Activated naive CD4-positive, alpha-beta T cell treated with anti-CD3 and anti-CD28 coated beads, Interleukin-2, amount 50 U/mL, for 72 hours (primary cell): Measurements from ENCODE around the gene DPP6. TPM values are rescaled to one million over a fixed set of nuclear protein-coding genes. Genes with fewer than 3 reads are reported as not detected.

Experiments
- ATAC-seq, 2 donors: fragments of 150-1000 bp; cut with Tn5 transposase; 2 replicates each; pipeline ENCODE4 v1.10.0; 2021; ENCODE audit warnings: mild to moderate bottlenecking in 2 of 2, moderate library complexity in 2 of 2
- DNase-seq, 2 donors: peaks; one replicate each; pipeline ENCODE4 v3.0.0; 2021 to 2022; ENCODE audit warnings: low spot score in 2 of 2
- H3K27ac Mint-ChIP-seq, 2 donors: one replicate each; pipeline ENCODE4 v1.8.0; 2022; ENCODE audit warnings: mild to moderate bottlenecking in 2 of 2, mixed read lengths in 2 of 2
- H3K36me3 Mint-ChIP-seq, 2 donors: one replicate each; pipeline ENCODE4 v1.8.0; 2022; ENCODE audit warnings: mixed read lengths in 2 of 2
- H3K9me3 Mint-ChIP-seq, 2 donors: one replicate each; pipeline ENCODE4 v1.8.0; 2022; ENCODE audit warnings: mixed read lengths in 2 of 2
- total RNA-seq, 2 donors: library from RNA; stranded (reverse); gene quantifications; one replicate each; pipeline ENCODE4 v1.2.3, GENCODE V29; 2022

The DPP6 gene
- total RNA-seq, 2 donors from 2014 or later = not detected

- DNase-seq (no peak), ATAC-seq (no peak)
- peaks cover 0 to 4% of the 10 kb centered on the region in 2 donors for H3K36me3 Mint-ChIP-seq
- H3K9me3 Mint-ChIP-seq = peaks cover 26 to 29% of the 10 kb centered on the region in 2 donors
- H3K27ac Mint-ChIP-seq = no peak overlapping the region
Observed at GRCh38 chr7:154633641-154634040, 581.4 kb downstream of the DPP6 start.

GRCh38 chr7:154638286-154638685, 586.1 kb downstream of the DPP6 start:
- ATAC-seq (no peak), DNase-seq (no peak)
- peaks cover 11 to 12% of the 10 kb centered on the region in 2 donors for H3K9me3 Mint-ChIP-seq
- no peaks in the 10 kb centered on the region for H3K36me3 Mint-ChIP-seq
- no peak overlapping the region for H3K27ac Mint-ChIP-seq

GRCh38 chr7:154640266-154640865, 588.2 kb downstream of the DPP6 start:
- ATAC-seq (no peak), DNase-seq (no peak)
- no peak overlapping the region for H3K27ac Mint-ChIP-seq
- H3K9me3 Mint-ChIP-seq = peaks cover 5% of the 10 kb centered on the region in 2 donors
- H3K36me3 Mint-ChIP-seq = no peaks in the 10 kb centered on the region

- Mint-ChIP-seq H3K27ac (no peak overlapping the region), H3K9me3 (peaks cover 5% of the 10 kb centered on the region in 2 donors), H3K36me3 (no peaks in the 10 kb centered on the region)
- no peak for ATAC-seq
- DNase-seq = no peak
Observed at GRCh38 chr7:154640917-154641316, 588.7 kb downstream of the DPP6 start.

- H3K36me3 Mint-ChIP-seq = no peaks in the 10 kb centered on the region
- DNase-seq (no peak), ATAC-seq (no peak)
- H3K9me3 Mint-ChIP-seq = peaks cover under 1 to 9% of the 10 kb centered on the region in 2 donors
- no peak overlapping the region for H3K27ac Mint-ChIP-seq
Observed at GRCh38 chr7:154644366-154644765, 592.2 kb downstream of the DPP6 start.

GRCh38 chr7:154646126-154647013, 594.2 kb downstream of the DPP6 start:
- Mint-ChIP-seq H3K9me3 (peaks cover 5 to 16% of the 10 kb centered on the region in 2 donors), H3K27ac (no peak overlapping the region), H3K36me3 (no peaks in the 10 kb centered on the region)
- DNase-seq (no peak), ATAC-seq (no peak)

GRCh38 chr7:154647625-154648024, 595.4 kb downstream of the DPP6 start:
- Mint-ChIP-seq H3K36me3 (no peaks in the 10 kb centered on the region), H3K9me3 (peaks cover 5 to 20% of the 10 kb centered on the region in 2 donors), H3K27ac (no peak overlapping the region)
- ATAC-seq (no peak), DNase-seq (no peak)

GRCh38 chr7:154649015-154649414, 596.8 kb downstream of the DPP6 start:
- H3K27ac Mint-ChIP-seq = no peak overlapping the region
- no peaks in the 10 kb centered on the region for H3K36me3 Mint-ChIP-seq
- peaks cover 5 to 20% of the 10 kb centered on the region in 2 donors for H3K9me3 Mint-ChIP-seq
- ATAC-seq (no peak), DNase-seq (no peak)

- no peak for DNase-seq
- H3K9me3 Mint-ChIP-seq = peaks cover 5 to 20% of the 10 kb centered on the region in 2 donors
- H3K27ac Mint-ChIP-seq = no peak overlapping the region
- ATAC-seq = no peak
- H3K36me3 Mint-ChIP-seq = no peaks in the 10 kb centered on the region
Observed at GRCh38 chr7:154649434-154649833, 597.2 kb downstream of the DPP6 start.

GRCh38 chr7:154650275-154650674, 598.1 kb downstream of the DPP6 start:
- no peak for ATAC-seq
- Mint-ChIP-seq H3K9me3 (peaks cover 5 to 20% of the 10 kb centered on the region in 2 donors), H3K27ac (no peak overlapping the region), H3K36me3 (no peaks in the 10 kb centered on the region)
- DNase-seq = no peak

GRCh38 chr7:154651501-154651900, 599.3 kb downstream of the DPP6 start:
- ATAC-seq = no peak
- H3K36me3 Mint-ChIP-seq = no peaks in the 10 kb centered on the region
- H3K27ac Mint-ChIP-seq = no peak overlapping the region
- no peak for DNase-seq
- peaks cover 5 to 18% of the 10 kb centered on the region in 2 donors for H3K9me3 Mint-ChIP-seq

- peaks cover 5 to 18% of the 10 kb centered on the region in 2 donors for H3K9me3 Mint-ChIP-seq
- ATAC-seq (no peak), DNase-seq (no peak)
- no peak overlapping the region for H3K27ac Mint-ChIP-seq
- no peaks in the 10 kb centered on the region for H3K36me3 Mint-ChIP-seq
Observed at GRCh38 chr7:154652564-154652963, 600.4 kb downstream of the DPP6 start.

- no peak overlapping the region for H3K27ac Mint-ChIP-seq
- H3K36me3 Mint-ChIP-seq = no peaks in the 10 kb centered on the region
- peaks cover 10 to 19% of the 10 kb centered on the region in 2 donors for H3K9me3 Mint-ChIP-seq
- DNase-seq (no peak), ATAC-seq (no peak)
Observed at GRCh38 chr7:154653281-154653680, 601.1 kb downstream of the DPP6 start.

GRCh38 chr7:154656618-154657017, 604.4 kb downstream of the DPP6 start:
- no peak for ATAC-seq
- Mint-ChIP-seq H3K36me3 (no peaks in the 10 kb centered on the region), H3K27ac (no peak overlapping the region), H3K9me3 (peaks cover 17 to 20% of the 10 kb centered on the region in 2 donors)
- no peak for DNase-seq

- ATAC-seq = no peak
- Mint-ChIP-seq H3K27ac (no peak overlapping the region), H3K36me3 (no peaks in the 10 kb centered on the region), H3K9me3 (peaks cover 4 to 16% of the 10 kb centered on the region in 2 donors)
- DNase-seq = no peak
Observed at GRCh38 chr7:154666768-154667167, 614.6 kb downstream of the DPP6 start.

GRCh38 chr7:154672659-154673415, 620.6 kb downstream of the DPP6 start:
- DNase-seq (no peak), ATAC-seq (no peak)
- peaks cover 5 to 7% of the 10 kb centered on the region in 2 donors for H3K9me3 Mint-ChIP-seq
- H3K27ac Mint-ChIP-seq = no peak overlapping the region
- H3K36me3 Mint-ChIP-seq = no peaks in the 10 kb centered on the region

- H3K27ac Mint-ChIP-seq = no peak overlapping the region
- DNase-seq = no peak
- no peaks in the 10 kb centered on the region for H3K36me3 Mint-ChIP-seq
- no peak for ATAC-seq
- peaks cover 5 to 6% of the 10 kb centered on the region in 2 donors for H3K9me3 Mint-ChIP-seq
Observed at GRCh38 chr7:154674191-154674590, 622.0 kb downstream of the DPP6 start.
